AG04450 (cell line): ENCODE measurements around the gene TSFM. TPM values are rescaled to one million over a fixed set of nuclear protein-coding genes. Genes with fewer than 3 reads are reported as not detected.

ENCODE experiments used
- CTCF ChIA-PET: fragments of 300-600, 350-600 bp; formaldehyde crosslinking; extraction: SDS; loops from one replicate; lab custom pipeline; 2022; ENCODE audit warnings: antibody characterized with exemption, inconsistent platforms; lab: Charles Lee
- POLR2A ChIA-PET: fragments of 350-600 bp; formaldehyde crosslinking; extraction: SDS; loops from one replicate; lab custom pipeline; 2021; ENCODE audit warnings: antibody characterized with exemption, inconsistent platforms; lab: Yijun Ruan, JAX
- DNase-seq: peaks from one replicate; pipeline ENCODE4 v3.0.0-alpha.2; 2011; ENCODE audit warnings: low read depth, low spot score
- H3K27ac ChIP-seq: one replicate; pipeline ENCODE4 v1.5.1; 2012; ENCODE audit warnings: low read depth, low read length, control low read depth
- H3K27me3 ChIP-seq: one replicate; pipeline ENCODE4 v1.6.0; 2012; ENCODE audit warnings: low read length; ENCODE audit not compliant: control insufficient read depth, insufficient read depth
- H3K4me3 ChIP-seq: 2 replicates; pipeline ENCODE4 v1.5.1; 2011; ENCODE audit warnings: mild to moderate bottlenecking, low read depth, low read length, control low read depth
- H3K9me3 ChIP-seq: 2 replicates; pipeline ENCODE4 v1.5.1; 2012; ENCODE audit warnings: low read length; ENCODE audit not compliant: control insufficient read depth, insufficient read depth
- CTCF ChIP-seq: IDR thresholded peaks from 2 replicates; pipeline ENCODE4 v1.5.1; 2011; ENCODE audit warnings: low read depth, low read length, control low read depth, inconsistent platforms
- polyA plus RNA-seq: library from polyadenylated mRNA; depleted of rRNA; stranded (reverse); fragments of >200 nt; gene quantifications from 2 replicates; pipeline ENCODE4 v1.2.3, GENCODE V29; 2011

Gene TSFM
- polyA plus RNA-seq, 1 experiment: 22.3 TPM

GRCh38 chr12:57803319-57803893 is 20.8 kb downstream of the TSFM start:
- Histone ChIP-seq H3K27me3 (no peaks in the 10 kb centered on the region), H3K27ac (no peak overlapping the region), H3K9me3 (no peaks in the 10 kb centered on the region), H3K4me3 (no peak overlapping the region)
- CTCF ChIA-PET: interaction anchor here (0.6 to 6.3 kb wide), 18 partner anchors 9 to 116 kb away, joined by 3 to 124 read pairs (median 6); partner anchors contain the start of gene AVIL
- TF ChIP-seq CTCF: peak; percentile 86
- POLR2A ChIA-PET: interaction anchor here (1.1 kb wide), 1 partner anchor 41 kb away, joined by 3 read pairs; no protein-coding TSS in a partner anchor
- no peak for DNase-seq

- no peak for DNase-seq
- CTCF ChIA-PET: interaction anchor here (6.3 kb wide), 1 partner anchor 98 kb away, joined by 124 read pairs; no protein-coding TSS in a partner anchor
- POLR2A ChIA-PET: interaction anchor here (1.1 kb wide), 1 partner anchor 63 kb away, joined by 6 read pairs; no protein-coding TSS in a partner anchor
Observed at GRCh38 chr12:57806677-57807076, 24.1 kb downstream of the TSFM start.

GRCh38 chr12:57807285-57807684 is 24.7 kb downstream of the TSFM start:
- Histone ChIP-seq H3K4me3 (no peak overlapping the region), H3K9me3 (no peaks in the 10 kb centered on the region), H3K27me3 (no peaks in the 10 kb centered on the region), H3K27ac (no peak overlapping the region)
- no peak for TF ChIP-seq CTCF
- no peak for DNase-seq
- CTCF ChIA-PET: interaction anchor here (0.6 to 6.3 kb wide), 4 partner anchors 24 to 99 kb away, joined by 3 to 124 read pairs (median 6); partner anchors contain the start of gene TSFM
- POLR2A ChIA-PET: interaction anchor here (1.1 kb wide), 1 partner anchor 63 kb away, joined by 6 read pairs; no protein-coding TSS in a partner anchor

More at GRCh38 chr12:57806677-57807076, 24.1 kb downstream of the TSFM start:
- Histone ChIP-seq H3K9me3 (no peaks in the 10 kb centered on the region), H3K27ac (no peak overlapping the region), H3K4me3 (no peak overlapping the region), H3K27me3 (no peaks in the 10 kb centered on the region)
- no peak for TF ChIP-seq CTCF

- POLR2A ChIA-PET: no interaction called here
- H3K27me3 ChIP-seq: no peaks in the 10 kb centered on the region
- CTCF ChIA-PET: interaction anchor here (1.4 to 2.1 kb wide), 2 partner anchors 96 to 98 kb away, joined by 4 to 7 read pairs; no protein-coding TSS in a partner anchor
Observed at GRCh38 chr12:57808351-57808750, 25.8 kb downstream of the TSFM start.

More at GRCh38 chr12:57808351-57808750, 25.8 kb downstream of the TSFM start:
- DNase-seq: no peak
- no peak overlapping the region for H3K27ac ChIP-seq
- H3K9me3 ChIP-seq: no peaks in the 10 kb centered on the region
- H3K4me3 ChIP-seq: no peak overlapping the region
- no peak for TF ChIP-seq CTCF
